B cell (primary cell): ENCODE results near the gene DOK5. TPM values are rescaled to one million over a fixed set of nuclear protein-coding genes. Genes with fewer than 3 reads are reported as not detected.

ENCODE experiments used
- ATAC-seq: fragments of 200-7000 bp; cut with Tn5 transposase; one replicate; pipeline ENCODE4 v1.10.0; 2021; ENCODE audit warnings: low read depth, mild to moderate bottlenecking, moderate number of reproducible peaks, moderate library complexity
- CTCF ChIA-PET: fragments of 350-600 bp; sonication (Branson Sonifier 250); formaldehyde crosslinking; loops from one replicate; lab custom pipeline; 2021; ENCODE audit warnings: antibody characterized with exemption, inconsistent platforms; lab: Charles Lee
- POLR2A ChIA-PET: fragments of 350-600 bp; sonication (Branson Sonifier 250); formaldehyde crosslinking; loops from one replicate; lab custom pipeline; 2021; ENCODE audit warnings: antibody characterized with exemption; lab: Charles Lee
- DNase-seq: peaks from one replicate; pipeline ENCODE4 v3.0.0; 2013
- H2AFZ ChIP-seq: 2 replicates; pipeline ENCODE4 v1.6.1; 2012; ENCODE audit warnings: mild to moderate bottlenecking, low read depth, low read length; ENCODE audit not compliant: insufficient read depth, poor library complexity, severe bottlenecking
- H3K27ac ChIP-seq, 2 donors: 1 replicate in 1 of 2; 2 replicates in 1 of 2; pipeline ENCODE4 v1.5.1; 2012 to 2013; ENCODE audit warnings: low read length in 2 of 2, mild to moderate bottlenecking in 2 of 2, moderate library complexity in 1 of 2
- H3K27me3 ChIP-seq, 4 experiments: fragments of 200-600 bp in 1 of 4; sonication (generic) in 1 of 4; replicated peaks in 1 of 4; 1 replicate in 2 of 4; 2 replicates in 2 of 4; pipeline versions ENCODE4 v1.6.1 to v1.7.0; 2013 to 2016; ENCODE audit warnings: low read length in 3 of 4, mild to moderate bottlenecking in 2 of 4, mixed read lengths in 1 of 4, moderate library complexity in 1 of 4; ENCODE audit not compliant: insufficient read depth in 4 of 4, control insufficient read depth in 3 of 4; ENCODE audit errors: control extremely low read depth in 1 of 4
- H3K36me3 ChIP-seq, 2 experiments: replicated peaks in 1 of 2; 1 replicate in 1 of 2; 2 replicates in 1 of 2; pipeline versions ENCODE4 v1.6.1 to v1.7.1; 2013; ENCODE audit warnings: low read length in 1 of 2; ENCODE audit not compliant: insufficient read depth in 2 of 2, control insufficient read depth in 1 of 2; ENCODE audit errors: control extremely low read depth in 1 of 2, extremely low read depth in 1 of 2
- H3K4me1 ChIP-seq, 2 donors: fragments of 200-600 bp in 1 of 2; sonication (generic) in 1 of 2; 1 replicate in 1 of 2; 2 replicates in 1 of 2; pipeline versions ENCODE4 v1.5.1 to v1.6.1; 2013 to 2017; ENCODE audit warnings: low read length in 2 of 2; ENCODE audit not compliant: control insufficient read depth in 2 of 2, insufficient read depth in 2 of 2
- H3K4me2 ChIP-seq: replicated peaks from 2 replicates; pipeline ENCODE3; 2012; ENCODE audit warnings: mild to moderate bottlenecking, low read depth, low read length; ENCODE audit not compliant: poor library complexity, severe bottlenecking
- H3K4me3 ChIP-seq, 5 experiments: fragments of 200-600 bp in 1 of 5; sonication (generic) in 1 of 5; 1 replicate in 3 of 5; 2 replicates in 2 of 5; pipeline versions ENCODE4 v1.5.1 to v1.7.0; 2011 to 2016; ENCODE audit warnings: low read length in 4 of 5, mild to moderate bottlenecking in 4 of 5, low read depth in 2 of 5, control low read depth in 1 of 5, moderate library complexity in 1 of 5; ENCODE audit not compliant: insufficient read depth in 1 of 5; ENCODE audit errors: control extremely low read depth in 1 of 5, extremely low read depth in 1 of 5
- H3K79me2 ChIP-seq: fragments of 200-600 bp; sonication (generic); one replicate; pipeline ENCODE4 v1.6.0; 2016; ENCODE audit warnings: low read length; ENCODE audit not compliant: control insufficient read depth, insufficient read depth
- H3K9ac ChIP-seq: fragments of 200-600 bp; sonication (generic); 2 replicates; pipeline ENCODE4 v1.6.1; 2017; ENCODE audit warnings: mild to moderate bottlenecking, low read length, moderate library complexity
- H3K9me3 ChIP-seq, 3 donors: one replicate each; pipeline versions ENCODE4 v1.6.1 to v1.7.1; 2013; ENCODE audit warnings: low read length in 2 of 3; ENCODE audit not compliant: control insufficient read depth in 2 of 3, insufficient read depth in 1 of 3; ENCODE audit errors: control extremely low read depth in 1 of 3
- H4K20me1 ChIP-seq: 2 replicates; pipeline ENCODE4 v1.6.0; 2012; ENCODE audit warnings: mild to moderate bottlenecking, low read length; ENCODE audit not compliant: insufficient read depth, control insufficient read depth, poor library complexity, severe bottlenecking
- H3K27ac Mint-ChIP-seq: one replicate; pipeline ENCODE4 v1.8.0; 2021; ENCODE audit warnings: mixed read lengths
- H3K27me3 Mint-ChIP-seq: one replicate; pipeline ENCODE4 v1.8.0; 2021; ENCODE audit warnings: mixed read lengths
- H3K4me1 Mint-ChIP-seq: one replicate; pipeline ENCODE4 v1.8.0; 2021; ENCODE audit warnings: mixed read lengths
- H3K4me3 Mint-ChIP-seq: one replicate; pipeline ENCODE4 v1.8.0; 2021; ENCODE audit warnings: mixed read lengths
- H3K9me3 Mint-ChIP-seq: one replicate; pipeline ENCODE4 v1.8.0; 2022; ENCODE audit warnings: mixed read lengths; ENCODE audit not compliant: insufficient read depth
- EZH2 ChIP-seq: IDR thresholded peaks from 2 replicates; pipeline ENCODE4 v1.6.1; 2012; ENCODE audit warnings: borderline replicate concordance, low read depth, mild to moderate bottlenecking, moderate library complexity, low read length; ENCODE audit not compliant: insufficient read depth, poor library complexity, severe bottlenecking
- WGBS: methylation state at CpG from one replicate; pipeline ENCODE4 v1.1.5; 2013; ENCODE audit warnings: missing lambda C conversion rate; ENCODE audit not compliant: insufficient coverage; 5-methylcytosine and 5-hydroxymethylcytosine counted together
- intact Hi-C: fragments of 100-400 bp; cut with micrococcal nuclease; formaldehyde crosslinking; loops from one replicate; pipeline ENCODE4 v1.10.0; 2022
- polyA plus RNA-seq: library from polyadenylated mRNA; depleted of rRNA; stranded (reverse); fragments of >200 nt; gene quantifications from 2 replicates; pipeline ENCODE4 v1.2.3, GENCODE V29; 2012
- total RNA-seq, 2 donors: library from RNA; stranded (reverse); fragments of 120-200 nt in 1 of 2; gene quantifications; 1 replicate in 1 of 2; 2 replicates in 1 of 2; pipeline versions ENCODE4 v1.2.3 to v1.2.4, GENCODE V29; 2013 to 2022
- TF ChIP-seq, protein P1 (sequence below): fragments of 200-600 bp; IDR thresholded peaks from one replicate; pipeline ENCODE4 v1.8.0; 2022; ENCODE audit warnings: antibody characterized with exemption, mild to moderate bottlenecking

DOK5 gene
- total and polyA plus RNA-seq, 2 donors (not counting 1 experiment from before 2014, with no cell fraction given): not detected

DNA sequence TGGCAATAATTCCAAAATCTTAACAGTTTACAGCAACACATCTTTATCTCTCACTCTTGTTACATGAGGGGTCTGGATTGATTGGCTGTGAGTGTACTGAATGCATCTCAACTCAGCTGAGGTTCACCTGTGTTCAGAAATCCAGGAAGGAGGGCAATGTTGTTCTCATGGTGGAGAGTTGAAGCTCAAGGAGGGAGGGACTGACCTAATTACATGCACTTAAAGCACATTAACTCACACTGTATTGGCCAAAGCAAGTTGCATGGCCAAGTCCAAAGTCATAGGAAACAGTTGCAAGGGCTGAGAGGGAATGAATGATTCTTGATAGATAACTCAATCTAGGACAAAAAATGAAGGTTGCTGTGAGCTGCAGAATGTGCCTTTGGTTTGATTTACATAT lies 102.2 kb downstream of the DOK5 start:
- H3K27me3 Mint-ChIP-seq: peaks cover 3% of the 10 kb centered on the region
- H3K4me2 ChIP-seq: no peak overlapping the region
- intact Hi-C loops: no loop called here
- no peak overlapping the region for H3K27ac ChIP-seq
- H3K27ac Mint-ChIP-seq: no peak overlapping the region
- H3K9me3 Mint-ChIP-seq: no peaks in the 10 kb centered on the region
- ChIA-PET POLR2A (no interaction called here), CTCF (no interaction called here)
- H3K4me3 ChIP-seq: no peak overlapping the region
- no peaks in the 10 kb centered on the region for H3K27me3 ChIP-seq
- DNase-seq (peak; percentile 2), ATAC-seq (no peak)
- no peaks in the 10 kb centered on the region for H3K4me1 Mint-ChIP-seq
- H3K9ac ChIP-seq: no peak overlapping the region
- no peaks in the 10 kb centered on the region for H3K4me1 ChIP-seq
- TF ChIP-seq, protein P1, sequence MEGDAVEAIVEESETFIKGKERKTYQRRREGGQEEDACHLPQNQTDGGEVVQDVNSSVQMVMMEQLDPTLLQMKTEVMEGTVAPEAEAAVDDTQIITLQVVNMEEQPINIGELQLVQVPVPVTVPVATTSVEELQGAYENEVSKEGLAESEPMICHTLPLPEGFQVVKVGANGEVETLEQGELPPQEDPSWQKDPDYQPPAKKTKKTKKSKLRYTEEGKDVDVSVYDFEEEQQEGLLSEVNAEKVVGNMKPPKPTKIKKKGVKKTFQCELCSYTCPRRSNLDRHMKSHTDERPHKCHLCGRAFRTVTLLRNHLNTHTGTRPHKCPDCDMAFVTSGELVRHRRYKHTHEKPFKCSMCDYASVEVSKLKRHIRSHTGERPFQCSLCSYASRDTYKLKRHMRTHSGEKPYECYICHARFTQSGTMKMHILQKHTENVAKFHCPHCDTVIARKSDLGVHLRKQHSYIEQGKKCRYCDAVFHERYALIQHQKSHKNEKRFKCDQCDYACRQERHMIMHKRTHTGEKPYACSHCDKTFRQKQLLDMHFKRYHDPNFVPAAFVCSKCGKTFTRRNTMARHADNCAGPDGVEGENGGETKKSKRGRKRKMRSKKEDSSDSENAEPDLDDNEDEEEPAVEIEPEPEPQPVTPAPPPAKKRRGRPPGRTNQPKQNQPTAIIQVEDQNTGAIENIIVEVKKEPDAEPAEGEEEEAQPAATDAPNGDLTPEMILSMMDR: no peak
- TF ChIP-seq EZH2: no peak
- no peaks in the 10 kb centered on the region for H3K36me3 ChIP-seq
- no peaks in the 10 kb centered on the region for H3K9me3 ChIP-seq
- H3K4me3 Mint-ChIP-seq: no peak overlapping the region
- H4K20me1 ChIP-seq: no peaks in the 10 kb centered on the region
- no peaks in the 10 kb centered on the region for H3K79me2 ChIP-seq
- H2AFZ ChIP-seq: no peak overlapping the region

DNA sequence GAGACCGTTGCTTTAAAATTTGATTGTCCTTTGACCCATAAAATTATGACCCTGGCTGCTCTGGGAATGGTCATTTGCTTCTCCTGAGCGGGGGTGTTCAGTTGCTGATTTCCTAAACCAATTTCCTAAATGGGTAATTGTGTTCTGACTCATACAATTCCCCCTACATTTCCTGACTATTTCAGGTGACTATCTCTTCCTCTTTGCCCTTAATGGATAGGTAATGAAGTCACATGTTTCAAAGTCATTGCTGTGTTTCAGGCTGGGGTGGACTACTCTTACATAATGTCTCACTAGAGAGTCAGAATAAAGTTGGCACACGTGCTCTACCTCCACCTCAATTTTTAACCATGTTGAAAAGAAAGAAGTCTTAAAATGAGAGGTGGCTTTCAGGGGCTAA lies 109.8 kb downstream of the DOK5 start:
- Histone ChIP-seq H3K4me1 (no peaks in the 10 kb centered on the region), H3K9me3 (no peaks in the 10 kb centered on the region), H3K27me3 (no peaks in the 10 kb centered on the region), H2AFZ (no peak overlapping the region), H3K4me2 (no peak overlapping the region), H3K9ac (no peak overlapping the region), H3K4me3 (no peak overlapping the region), H3K79me2 (no peaks in the 10 kb centered on the region), H4K20me1 (no peaks in the 10 kb centered on the region), H3K36me3 (no peaks in the 10 kb centered on the region), H3K27ac (no peak overlapping the region)
- Mint-ChIP-seq H3K27ac (no peak overlapping the region), H3K27me3 (peaks cover 2% of the 10 kb centered on the region), H3K9me3 (peaks cover 7% of the 10 kb centered on the region), H3K4me1 (no peaks in the 10 kb centered on the region), H3K4me3 (no peak overlapping the region)
- intact Hi-C loops: no loop called here
- ChIA-PET CTCF (no interaction called here), POLR2A (no interaction called here)
- DNase-seq: no peak
- 40% methylated on average over 1 of the region's 3 CpGs for WGBS
- TF ChIP-seq, protein P1: no peak
- TF ChIP-seq EZH2: no peak
- no peak for ATAC-seq
